HEK293 (cell line): ENCODE results near the gene JAML.
A peak's percentile ranks its signal among the peaks of the same experiment; 100 is the strongest.

Experiments
- CTCF ChIA-PET: fragments of 350-600 bp; formaldehyde crosslinking; extraction: SDS; loops from one replicate; lab custom pipeline; 2021; ENCODE audit warnings: antibody characterized with exemption; lab: Yijun Ruan, JAX
- POLR2A ChIA-PET: fragments of 300-600 bp; formaldehyde crosslinking; extraction: SDS; loops from one replicate; lab custom pipeline; 2020; ENCODE audit warnings: antibody characterized with exemption, inconsistent platforms; lab: Yijun Ruan, JAX
- H3K27ac ChIP-seq: fragments of 200-500 bp; sonication (Bioruptor generic); 2 replicates; pipeline ENCODE4 v1.5.1; 2014; ENCODE audit warnings: low read depth, low read length, control low read depth, inconsistent platforms; ENCODE audit errors: extremely low read depth
- H3K36me3 ChIP-seq, 2 experiments: fragments of 200-500 bp in 1 of 2; sonication (Bioruptor generic) in 1 of 2; 1 replicate in 1 of 2; 2 replicates in 1 of 2; pipeline ENCODE4 v1.5.1; 2014 to 2017; ENCODE audit warnings: inconsistent platforms in 2 of 2, low read length in 2 of 2; ENCODE audit not compliant: control insufficient read depth in 2 of 2, insufficient read depth in 1 of 2
- H3K4me1 ChIP-seq: fragments of 200-500 bp; sonication (Bioruptor generic); 2 replicates; pipeline ENCODE4 v1.5.1; 2014; ENCODE audit warnings: mild to moderate bottlenecking, low read length, inconsistent platforms; ENCODE audit not compliant: control insufficient read depth, insufficient read depth
- H3K4me3 ChIP-seq: 2 replicates; pipeline ENCODE4 v1.5.1; 2011; ENCODE audit warnings: low read depth, mild to moderate bottlenecking, control low read depth, low read length, moderate library complexity
- H3K9me3 ChIP-seq: fragments of 200-500 bp; sonication (Bioruptor generic); 2 replicates; pipeline ENCODE4 v1.5.1; 2014; ENCODE audit warnings: low read depth, low read length, inconsistent platforms; ENCODE audit not compliant: control insufficient read depth, insufficient read depth
- BCL11A ChIP-seq: fragments of 450-650 bp; formaldehyde crosslinking; IDR thresholded peaks from 2 replicates; pipeline ENCODE4 v1.5.1; 2016; ENCODE audit warnings: low read depth, missing biosample characterization, missing genetic modification characterization
- HOXC10 ChIP-seq: sonication (generic); formaldehyde crosslinking; IDR thresholded peaks from 2 replicates; pipeline ENCODE4 v1.8.1; 2023; ENCODE audit warnings: mild to moderate bottlenecking, missing genetic modification reagents
- INSM2 ChIP-seq: fragments of 450-650 bp; formaldehyde crosslinking; IDR thresholded peaks from 2 replicates; pipeline ENCODE4 v1.5.1; 2016; ENCODE audit warnings: missing biosample characterization, missing genetic modification characterization
- KLF16 ChIP-seq: fragments of 450-650 bp; formaldehyde crosslinking; IDR thresholded peaks from 2 replicates; pipeline ENCODE4 v1.5.1; 2017; ENCODE audit warnings: missing biosample characterization, missing genetic modification characterization
- KLF9 ChIP-seq: fragments of 450-650 bp; formaldehyde crosslinking; IDR thresholded peaks from 2 replicates; pipeline ENCODE4 v1.5.1; 2016; ENCODE audit warnings: missing biosample characterization, missing genetic modification characterization, low read depth
- SCRT1 ChIP-seq: fragments of 450-650 bp; formaldehyde crosslinking; IDR thresholded peaks from 2 replicates; pipeline ENCODE4 v1.5.1; 2016; ENCODE audit warnings: missing biosample characterization, missing genetic modification characterization, borderline replicate concordance
- SP2 ChIP-seq: fragments of 450-650 bp; formaldehyde crosslinking; IDR thresholded peaks from 2 replicates; pipeline ENCODE4 v1.5.1; 2016; ENCODE audit warnings: missing biosample characterization, missing genetic modification characterization
- YY2 ChIP-seq: fragments of 450-650 bp; formaldehyde crosslinking; IDR thresholded peaks from 2 replicates; pipeline ENCODE4 v1.5.1; 2016; ENCODE audit warnings: missing biosample characterization, missing genetic modification characterization
- ZBTB1 ChIP-seq: fragments of 450-650 bp; formaldehyde crosslinking; IDR thresholded peaks from 2 replicates; pipeline ENCODE4 v1.5.1; 2016; ENCODE audit warnings: missing biosample characterization, missing genetic modification characterization
- ZIC2 ChIP-seq: fragments of 450-650 bp; formaldehyde crosslinking; IDR thresholded peaks from 2 replicates; pipeline ENCODE4 v1.5.1; 2016; ENCODE audit warnings: missing biosample characterization, missing genetic modification characterization
- ZNF112 ChIP-seq: fragments of 450-650 bp; formaldehyde crosslinking; IDR thresholded peaks from 2 replicates; pipeline ENCODE4 v1.5.0; 2017; ENCODE audit warnings: missing biosample characterization, missing genetic modification characterization
- ZNF140 ChIP-seq: fragments of 450-650 bp; formaldehyde crosslinking; IDR thresholded peaks from 2 replicates; pipeline ENCODE4 v1.5.1; 2016; ENCODE audit warnings: missing biosample characterization, missing genetic modification characterization
- ZNF174 ChIP-seq: fragments of 450-650 bp; formaldehyde crosslinking; IDR thresholded peaks from 2 replicates; pipeline ENCODE4 v1.5.0; 2017; ENCODE audit warnings: missing biosample characterization, mild to moderate bottlenecking, missing genetic modification characterization
- ZNF223 ChIP-seq: fragments of 450-650 bp; formaldehyde crosslinking; IDR thresholded peaks from 2 replicates; pipeline ENCODE4 v1.5.1; 2016; ENCODE audit warnings: missing biosample characterization, missing genetic modification characterization
- ZNF274 ChIP-seq, 2 experiments: fragments of 200-500 bp in 1 of 2; fragments of 450-650 bp in 1 of 2; sonication (Bioruptor generic) in 1 of 2; formaldehyde crosslinking in 1 of 2; IDR thresholded peaks; 2 replicates each; pipeline versions ENCODE4 v1.5.1 to v1.6.1; 2014 to 2016; ENCODE audit warnings: borderline replicate concordance in 1 of 2, inconsistent platforms in 1 of 2, low read length in 1 of 2, missing biosample characterization in 1 of 2, missing genetic modification characterization in 1 of 2
- ZNF324 ChIP-seq: fragments of 450-650 bp; formaldehyde crosslinking; IDR thresholded peaks from 2 replicates; pipeline ENCODE4 v1.5.1; 2016; ENCODE audit warnings: missing biosample characterization, missing genetic modification characterization
- ZNF449 ChIP-seq: fragments of 450-650 bp; formaldehyde crosslinking; IDR thresholded peaks from 2 replicates; pipeline ENCODE4 v1.5.1; 2017; ENCODE audit warnings: missing biosample characterization, mild to moderate bottlenecking, missing genetic modification characterization, moderate library complexity
- ZNF561 ChIP-seq: fragments of 450-650 bp; IDR thresholded peaks from 2 replicates; pipeline ENCODE4 v1.5.1; 2018; ENCODE audit warnings: missing biosample characterization, missing genetic modification characterization, borderline replicate concordance
- ZNF654 ChIP-seq: fragments of 450-650 bp; formaldehyde crosslinking; IDR thresholded peaks from 2 replicates; pipeline ENCODE4 v1.5.1; 2016; ENCODE audit warnings: low read depth, missing biosample characterization, missing genetic modification characterization
- ZNF660 ChIP-seq: fragments of 450-650 bp; IDR thresholded peaks from 2 replicates; pipeline ENCODE4 v1.5.1; 2018; ENCODE audit warnings: missing biosample characterization, mild to moderate bottlenecking, missing genetic modification characterization
- ZNF701 ChIP-seq: fragments of 450-650 bp; formaldehyde crosslinking; IDR thresholded peaks from 2 replicates; pipeline ENCODE4 v1.5.1; 2016; ENCODE audit warnings: missing biosample characterization, missing genetic modification characterization
- ZNF768 ChIP-seq: fragments of 450-650 bp; formaldehyde crosslinking; IDR thresholded peaks from 2 replicates; pipeline ENCODE4 v1.5.1; 2018; ENCODE audit warnings: missing biosample characterization, mild to moderate bottlenecking, missing genetic modification characterization

JAML gene

GRCh38 chr11:118149493-118149892 lies 75.3 kb downstream of the JAML start:
- no peaks in the 10 kb centered on the region for H3K4me1 ChIP-seq
- POLR2A ChIA-PET: no interaction called here
- no peaks in the 10 kb centered on the region for H3K9me3 ChIP-seq
- no peak for TF ChIP-seq ZNF654
- peak; percentile 30; the same call in 1 of the 2 replicates for TF ChIP-seq ZIC2 (tag by site-specific recombination)
- no peak for TF ChIP-seq KLF16 (tag by site-specific recombination)
- no peaks in the 10 kb centered on the region for H3K36me3 ChIP-seq
- no peak overlapping the region for H3K27ac ChIP-seq
- CTCF ChIA-PET: interaction anchor here (0.8 to 8.6 kb wide), 2 partner anchors 18 to 23 kb away, joined by 3 to 128 read pairs; no protein-coding TSS in a partner anchor
- H3K4me3 ChIP-seq: no peak overlapping the region

GRCh38 chr11:118148856-118149255 lies 76.0 kb downstream of the JAML start:
- ChIA-PET POLR2A (no interaction called here), CTCF (interaction anchor here (0.8 to 8.6 kb wide), 2 partner anchors 19 to 23 kb away, joined by 3 to 128 read pairs; no protein-coding TSS in a partner anchor)
- TF ChIP-seq ZNF768 (tag by site-specific recombination): no peak
- no peak for TF ChIP-seq ZNF449 (tag by site-specific recombination)
- no peak for TF ChIP-seq ZBTB1 (tag by site-specific recombination)
- no peak for TF ChIP-seq SP2 (tag by site-specific recombination)
- TF ChIP-seq ZNF660 (tag by site-specific recombination): no peak
- no peak for TF ChIP-seq BCL11A (tag by site-specific recombination)
- no peak for TF ChIP-seq ZNF112
- no peak for TF ChIP-seq ZNF701
- no peak for TF ChIP-seq ZNF561 (tag by site-specific recombination)
- no peak for TF ChIP-seq KLF9 (tag by site-specific recombination)
- no peak for TF ChIP-seq ZNF223 (tag by site-specific recombination)
- TF ChIP-seq YY2: no peak
- TF ChIP-seq ZNF140 (tag by site-specific recombination): no peak
- TF ChIP-seq ZNF324 (tag by site-specific recombination): no peak
- TF ChIP-seq INSM2 (tag by site-specific recombination): no peak
- TF ChIP-seq ZNF274 (IDR thresholded peaks at IDR 0.05; ENCODE audit: low read length): no peak
- TF ChIP-seq ZNF274 (tag by site-specific recombination; IDR thresholded peaks at IDR 0.05; ENCODE audit: borderline replicate concordance): no peak
- no peak for TF ChIP-seq ZNF174 (tag by site-specific recombination)
- no peak for TF ChIP-seq SCRT1 (tag by site-specific recombination)
- TF ChIP-seq HOXC10 (CRISPR knock-in tag): no peak
- no peak overlapping the region for H3K4me3 ChIP-seq
- H3K4me1 ChIP-seq: no peaks in the 10 kb centered on the region
- no peak overlapping the region for H3K27ac ChIP-seq
- H3K9me3 ChIP-seq: no peaks in the 10 kb centered on the region
- H3K36me3 ChIP-seq: no peaks in the 10 kb centered on the region
